ENCODE results near the gene PDS5A.
"Not testable (repeated sequence)": the region's sequence is repeated elsewhere in the genome, so short reads cannot be mapped to it uniquely, and the experiment has no call there.

PDS5A gene

DNA sequence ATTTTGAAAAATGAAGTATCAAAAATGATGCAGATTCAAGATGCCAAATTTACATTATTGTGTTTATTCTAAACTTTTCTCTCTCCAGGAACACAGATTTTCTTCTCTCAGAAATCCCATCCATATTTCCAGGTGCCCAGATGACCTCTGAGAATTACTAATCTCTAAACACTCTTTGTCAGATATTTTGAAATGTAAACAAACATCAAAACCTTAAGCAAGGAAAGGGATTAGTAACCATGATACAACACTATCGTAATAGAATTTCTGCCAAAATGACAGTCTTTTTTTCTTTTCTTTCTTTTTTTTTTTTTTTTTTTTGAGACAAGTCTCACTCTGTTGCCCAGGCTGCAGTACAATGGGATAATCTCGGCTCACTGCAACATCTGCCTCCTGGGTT lies 76.7 kb downstream of the PDS5A start:
- no peak for DNase-seq

- no peak for DNase-seq
Observed at GRCh38 chr4:39899291-39899690, 78.4 kb downstream of the PDS5A start.

DNA sequence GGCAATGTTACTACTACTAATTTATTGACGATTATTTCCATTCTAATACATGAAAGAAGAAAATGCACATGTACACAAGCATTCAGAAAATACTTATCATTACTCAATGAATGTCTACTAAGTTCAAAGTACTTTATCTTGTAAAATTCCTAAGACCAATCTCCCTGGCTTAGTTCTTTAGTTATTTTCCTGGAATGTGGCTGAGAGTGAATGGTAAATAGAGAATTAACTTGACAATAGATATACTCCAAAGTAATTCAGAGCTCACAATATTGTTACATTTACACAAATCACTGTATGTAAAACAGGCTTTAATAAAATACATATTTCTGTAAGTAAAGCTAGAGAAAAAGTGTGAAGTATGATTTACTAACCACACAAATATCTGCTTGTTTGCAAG lies 79.7 kb downstream of the PDS5A start:
- DNase-seq: no peak

DNA sequence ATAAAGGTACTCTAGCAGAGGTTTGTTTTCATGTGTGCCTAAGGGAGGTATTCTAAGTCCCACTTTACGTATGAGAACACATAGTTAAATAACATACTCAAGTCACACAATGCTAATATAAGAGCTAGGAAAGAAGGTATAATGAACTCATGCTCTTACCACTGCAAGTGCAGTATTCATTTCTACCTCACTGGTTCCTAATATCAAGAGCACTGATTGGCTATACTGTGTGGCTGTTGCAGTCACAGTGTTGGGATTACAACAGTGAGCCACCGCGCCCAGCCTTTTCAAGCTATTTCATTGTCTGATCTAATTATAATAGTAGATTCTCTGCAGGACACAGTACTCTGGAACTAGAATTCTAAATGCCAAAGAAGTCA lies 84.0 kb downstream of the PDS5A start:
- no peak for DNase-seq

GRCh38 chr4:39892988-39893692 lies 84.6 kb downstream of the PDS5A start:
- no peak for DNase-seq

DNA sequence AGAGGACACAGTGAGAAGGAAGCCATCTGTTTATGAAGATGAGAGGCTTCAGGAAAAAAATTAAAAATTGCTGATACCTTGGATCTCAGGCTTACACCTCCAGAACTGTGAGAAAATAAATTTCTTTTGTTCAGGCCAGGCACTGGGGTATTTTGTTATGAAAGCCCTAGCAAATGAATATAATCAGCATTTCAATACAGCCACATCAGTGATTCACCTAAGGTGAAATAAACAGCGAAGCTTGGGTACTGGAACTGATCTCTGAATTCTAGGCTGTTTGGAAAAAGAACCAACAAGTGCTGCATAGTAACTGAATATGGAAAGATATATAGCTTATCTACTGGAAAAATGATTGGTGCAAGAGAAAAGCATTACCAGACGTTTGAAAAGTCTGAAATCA lies 88.5 kb downstream of the PDS5A start:
- no peak for DNase-seq

DNA sequence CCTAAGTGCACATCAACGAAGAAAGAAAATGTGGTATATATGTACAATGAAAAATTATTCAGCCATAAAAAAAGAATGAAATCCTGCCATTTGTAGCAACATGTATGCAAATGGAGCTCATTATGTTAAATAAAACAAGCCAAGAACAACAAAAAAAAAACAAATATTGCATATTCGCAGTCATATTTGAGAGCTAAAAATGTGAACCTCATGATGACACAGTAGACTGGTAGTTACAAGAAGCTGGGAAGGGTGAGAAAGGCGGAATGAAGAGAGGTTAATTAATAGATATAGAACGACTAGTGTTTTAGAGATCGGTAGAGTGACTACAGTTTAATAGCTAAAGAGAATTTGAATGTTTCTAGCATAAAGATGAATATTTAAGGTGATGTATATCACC lies 89.2 kb downstream of the PDS5A start:
- DNase-seq: no peak

GRCh38 chr4:39883646-39884045 lies 94.1 kb downstream of the PDS5A start:
- peak in 3 of 58 donors; percentile 2 to 8 (median 6) for DNase-seq

GRCh38 chr4:39881789-39882188 lies 95.9 kb downstream of the PDS5A start:
- DNase-seq: no peak

- no peak for DNase-seq
Observed at GRCh38 chr4:39877971-39878370, 99.7 kb downstream of the PDS5A start.

- no peak for DNase-seq
Observed at GRCh38 chr4:39873823-39874222, 103.9 kb downstream of the PDS5A start.

- no peak for DNase-seq
Observed at GRCh38 chr4:39865280-39865679, 112.4 kb downstream of the PDS5A start.

DNA sequence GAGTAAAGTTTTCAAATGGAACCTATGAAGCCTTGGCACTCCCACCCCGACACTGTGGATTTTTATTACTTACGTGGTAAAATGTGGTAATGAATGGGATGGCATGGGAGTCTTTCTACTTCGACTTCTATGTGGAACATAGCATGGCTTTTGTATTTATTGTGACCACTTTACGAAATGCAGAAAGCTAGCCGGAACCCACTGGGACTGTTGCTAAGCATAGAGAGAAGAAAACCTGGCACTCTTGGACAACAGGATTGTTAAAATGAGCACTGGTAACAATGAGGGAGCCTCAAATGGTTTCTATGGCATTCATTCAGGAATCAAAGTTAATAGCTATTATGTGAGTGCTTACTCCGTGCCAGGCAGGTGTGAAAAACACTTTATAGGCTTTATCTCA lies 113.3 kb downstream of the PDS5A start:
- no peak for DNase-seq

GRCh38 chr4:39860804-39861203 lies 116.9 kb downstream of the PDS5A start:
- no peak for DNase-seq

DNA sequence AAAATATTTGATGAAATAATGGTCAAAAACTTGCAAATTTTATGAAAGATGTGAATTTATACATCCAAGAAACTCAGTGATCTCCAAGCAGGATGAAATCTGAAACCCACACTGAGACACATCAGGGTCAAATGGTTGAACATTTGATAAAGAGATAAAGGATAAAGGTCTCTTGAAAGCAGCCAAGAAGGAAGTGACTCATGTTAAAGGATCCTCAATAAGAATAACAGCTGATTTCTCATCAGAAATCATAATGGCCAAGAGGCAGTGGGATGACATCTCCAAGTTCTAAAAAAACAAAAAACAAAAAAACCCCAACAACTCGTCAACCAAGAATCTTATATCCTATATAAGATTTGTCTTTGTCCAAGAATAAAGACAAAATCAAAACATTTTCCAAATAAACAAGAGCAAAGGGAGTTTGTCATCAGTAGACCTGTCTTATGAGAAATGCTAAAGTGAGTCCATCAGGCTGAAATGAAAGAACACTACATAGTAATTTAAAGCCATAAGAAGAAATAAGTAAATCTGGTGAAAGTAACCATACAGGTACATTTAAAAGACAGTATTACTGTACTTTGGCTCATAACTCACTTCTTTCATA lies 121.7 kb downstream of the PDS5A start:
- no peak for DNase-seq

DNA sequence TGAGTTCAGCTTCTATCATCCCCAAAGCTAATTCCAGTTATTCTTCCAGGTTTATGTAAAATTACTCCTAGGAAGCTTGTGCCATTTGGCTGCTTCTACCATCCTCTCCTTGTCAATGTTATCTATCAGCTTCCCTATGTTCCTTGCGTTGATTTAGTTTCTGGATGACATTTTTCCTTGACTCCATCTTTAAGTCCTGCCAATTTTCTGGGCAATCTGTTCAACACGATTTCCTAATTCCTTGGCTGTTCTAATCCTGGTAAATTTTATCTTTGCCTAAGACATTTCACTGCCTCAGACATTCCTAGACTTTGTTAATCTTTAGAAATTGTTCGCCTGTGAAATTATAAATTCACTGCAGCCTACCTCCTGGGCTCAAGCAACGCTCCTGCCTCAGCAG lies 125.1 kb downstream of the PDS5A start:
- no peak for DNase-seq

DNA sequence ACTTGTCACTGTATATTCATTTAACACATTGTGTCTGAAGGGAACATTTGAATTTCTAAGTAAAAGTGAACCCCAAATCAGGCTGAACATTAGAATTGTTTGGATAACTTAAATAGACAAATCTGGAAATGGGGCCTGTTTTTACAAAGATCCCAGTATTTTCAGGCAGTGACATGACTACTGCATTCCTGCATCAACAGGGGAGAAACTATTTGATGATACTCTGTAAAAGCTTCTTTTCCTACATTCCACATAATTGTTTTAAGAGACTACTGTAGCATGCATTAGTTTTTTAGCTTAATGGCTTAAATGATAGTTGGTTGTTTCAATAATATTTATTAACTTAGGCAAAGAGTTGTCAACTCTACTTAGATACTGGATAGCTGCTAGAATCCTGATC lies 127.0 kb downstream of the PDS5A start:
- DNase-seq: no peak

DNA sequence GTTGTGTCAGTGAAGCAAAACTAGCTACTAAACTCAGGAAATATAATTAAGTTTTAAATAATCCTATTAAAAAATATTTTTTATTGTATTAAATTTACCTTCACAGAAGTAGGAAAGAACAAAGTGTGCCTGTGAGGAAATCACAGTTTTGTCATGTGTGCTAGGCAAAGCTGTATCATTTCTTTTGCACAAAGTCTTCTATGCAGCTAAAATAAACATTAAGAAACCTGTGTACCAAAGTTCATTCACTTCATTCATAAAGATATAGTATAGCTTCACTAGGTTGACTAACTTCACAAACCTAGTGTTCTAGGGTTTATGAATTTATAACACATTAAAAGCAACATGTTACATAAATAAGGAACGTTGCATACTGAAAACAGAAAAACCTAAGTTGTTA lies 131.0 kb downstream of the PDS5A start:
- DNase-seq: no peak

GRCh38 chr4:39846120-39846519 lies 131.6 kb downstream of the PDS5A start:
- no peak for DNase-seq

- no peak for DNase-seq
Observed at GRCh38 chr4:39841894-39842293, 135.8 kb downstream of the PDS5A start.

GRCh38 chr4:39840516-39840915 lies 137.2 kb downstream of the PDS5A start:
- DNase-seq: not testable (repeated sequence)

GRCh38 chr4:39840027-39840426 lies 137.7 kb downstream of the PDS5A start:
- DNase-seq: no peak

GRCh38 chr4:39838431-39838830 lies 139.3 kb downstream of the PDS5A start:
- DNase-seq: not testable (repeated sequence)

DNA sequence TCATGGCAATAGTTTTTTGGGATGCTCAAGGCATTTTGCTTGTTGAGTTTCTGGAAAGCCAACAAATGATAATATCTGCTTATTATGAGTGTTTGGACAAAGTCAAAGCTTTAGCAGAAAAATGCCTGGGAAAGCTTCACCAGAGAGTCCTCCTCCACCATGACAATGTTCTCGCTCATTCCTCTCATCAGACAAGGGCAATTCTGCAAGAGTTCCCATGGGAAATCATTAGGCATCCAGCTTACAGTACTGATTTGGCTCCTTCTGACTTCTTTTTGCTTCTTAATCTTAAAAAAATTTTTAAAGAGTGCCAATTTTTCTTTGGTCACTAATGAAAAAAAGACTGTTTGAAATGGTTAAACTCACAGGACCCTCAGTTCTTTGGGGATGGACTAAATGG lies 143.4 kb downstream of the PDS5A start:
- no peak for DNase-seq

Data from anterior cingulate cortex (tissue), 58 donors.